Mesodermal cell (in vitro differentiated cells): ENCODE results near the gene DHCR7.

ENCODE experiments used
- H3K27ac ChIP-seq: 2 replicates; pipeline ENCODE4 v1.7.0; 2013; ENCODE audit warnings: mild to moderate bottlenecking, low read depth, low read length, moderate library complexity; ENCODE audit not compliant: severe bottlenecking
- H3K36me3 ChIP-seq: 2 replicates; pipeline ENCODE4 v1.7.1; 2013; ENCODE audit warnings: mild to moderate bottlenecking, low read length, moderate library complexity; ENCODE audit not compliant: control insufficient read depth, insufficient read depth
- H3K4me1 ChIP-seq: one replicate; pipeline ENCODE4 v1.7.1; 2013; ENCODE audit warnings: mild to moderate bottlenecking, low read length; ENCODE audit not compliant: insufficient read depth, control insufficient read depth, poor library complexity, severe bottlenecking
- H3K4me3 ChIP-seq: 2 replicates; pipeline ENCODE4 v1.7.0; 2013; ENCODE audit warnings: low read length, control low read depth, mild to moderate bottlenecking; ENCODE audit not compliant: insufficient read depth, poor library complexity, severe bottlenecking; ENCODE audit errors: extremely low read depth
- H3K9me3 ChIP-seq: 2 replicates; pipeline ENCODE4 v1.7.1; 2013; ENCODE audit warnings: mild to moderate bottlenecking, low read length, moderate library complexity; ENCODE audit not compliant: control insufficient read depth
- WGBS, 2 experiments: methylation state at CpG; one replicate each; pipeline ENCODE4 v1.1.5; 2013; ENCODE audit warnings: missing lambda C conversion rate in 2 of 2; ENCODE audit not compliant: insufficient coverage in 2 of 2; 5-methylcytosine and 5-hydroxymethylcytosine counted together

The DHCR7 gene

DNA sequence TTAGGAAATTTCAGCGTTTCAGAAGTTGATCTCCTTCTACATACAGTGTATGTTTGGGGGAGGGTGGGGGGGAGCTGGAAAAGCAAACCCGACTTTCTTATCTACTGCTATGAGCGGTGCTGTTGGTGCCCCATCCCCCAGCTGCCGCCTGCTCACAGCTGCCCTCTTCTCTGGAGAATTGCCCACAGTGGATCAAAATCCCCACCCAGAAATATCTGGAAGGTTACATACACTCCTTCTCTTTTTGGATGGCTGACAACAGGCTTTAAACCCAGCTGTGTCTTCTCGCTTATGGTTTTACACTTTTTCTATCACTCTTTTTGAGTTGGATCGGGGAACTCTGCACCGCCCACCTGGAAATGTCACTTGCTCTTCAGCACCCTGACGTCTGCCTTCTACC is 56.4 kb downstream of the DHCR7 start:
- Histone ChIP-seq H3K36me3 (no peaks in the 10 kb centered on the region), H3K4me3 (no peak overlapping the region), H3K9me3 (peaks cover 3% of the 10 kb centered on the region), H3K4me1 (no peaks in the 10 kb centered on the region), H3K27ac (no peak overlapping the region)
- 90% methylated on average over 6 to 7 of the region's 8 CpGs for WGBS, 2 experiments

DNA sequence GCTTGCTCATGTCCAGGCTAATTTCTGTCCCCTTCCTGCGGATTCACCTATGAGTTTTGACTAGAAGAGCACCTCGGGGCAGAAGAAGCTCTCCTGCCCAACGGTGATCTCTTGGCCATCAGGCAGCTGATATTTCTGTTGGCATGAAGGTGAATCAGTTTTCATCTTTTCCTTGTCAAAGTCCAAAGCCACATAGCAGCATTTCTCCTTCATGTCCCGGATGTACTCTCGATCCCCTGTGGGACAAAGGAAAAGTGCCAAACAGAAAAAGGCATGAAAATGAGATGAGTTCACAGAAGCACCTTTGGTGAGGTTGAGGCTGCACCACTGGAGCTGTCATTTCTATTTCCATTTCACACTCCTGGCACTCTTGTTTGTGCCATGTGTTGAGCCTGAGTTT is 56.8 kb downstream of the DHCR7 start:
- 87 to 94% methylated on average over 4 to 5 of the region's 5 CpGs for WGBS, 2 experiments
- Histone ChIP-seq H3K9me3 (peaks cover 3% of the 10 kb centered on the region), H3K4me1 (no peaks in the 10 kb centered on the region), H3K27ac (no peak overlapping the region), H3K36me3 (no peaks in the 10 kb centered on the region), H3K4me3 (no peak overlapping the region)

DNA sequence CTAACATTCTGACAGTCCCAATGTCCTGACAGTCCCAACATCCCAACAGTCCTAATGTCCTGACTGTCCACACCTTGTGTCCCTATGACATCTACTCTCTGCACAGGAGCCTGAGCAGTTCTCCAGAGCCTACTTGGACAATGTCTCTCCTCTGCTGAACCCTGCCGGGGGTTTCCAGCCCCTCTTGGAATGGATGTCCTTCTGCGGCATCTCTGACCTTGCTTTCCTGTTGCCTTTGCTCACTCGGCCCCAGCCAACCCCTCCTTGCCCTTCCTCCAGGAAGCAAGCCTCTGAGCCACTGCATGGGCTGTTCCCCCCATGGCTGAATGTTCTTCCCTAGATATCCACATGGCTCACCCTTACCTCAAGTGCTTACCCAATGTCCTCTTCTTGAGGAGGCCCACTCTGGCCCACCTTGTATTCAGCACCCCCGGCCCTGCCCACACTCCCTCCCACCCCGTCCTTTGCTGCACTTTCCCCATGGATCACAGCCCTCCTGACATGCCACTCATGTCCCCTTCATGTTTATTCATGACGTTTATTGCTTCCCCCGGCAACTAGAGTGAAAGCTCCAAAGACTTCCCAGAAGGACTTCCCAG is 59.5 kb downstream of the DHCR7 start:
- H3K9me3 ChIP-seq: peaks cover 3% of the 10 kb centered on the region
- no peak overlapping the region for H3K27ac ChIP-seq
- H3K4me1 ChIP-seq: no peaks in the 10 kb centered on the region
- no peak overlapping the region for H3K4me3 ChIP-seq
- 82 to 89% methylated on average over 5 to 7 of the region's 7 CpGs for WGBS, 2 experiments
- no peaks in the 10 kb centered on the region for H3K36me3 ChIP-seq

DNA sequence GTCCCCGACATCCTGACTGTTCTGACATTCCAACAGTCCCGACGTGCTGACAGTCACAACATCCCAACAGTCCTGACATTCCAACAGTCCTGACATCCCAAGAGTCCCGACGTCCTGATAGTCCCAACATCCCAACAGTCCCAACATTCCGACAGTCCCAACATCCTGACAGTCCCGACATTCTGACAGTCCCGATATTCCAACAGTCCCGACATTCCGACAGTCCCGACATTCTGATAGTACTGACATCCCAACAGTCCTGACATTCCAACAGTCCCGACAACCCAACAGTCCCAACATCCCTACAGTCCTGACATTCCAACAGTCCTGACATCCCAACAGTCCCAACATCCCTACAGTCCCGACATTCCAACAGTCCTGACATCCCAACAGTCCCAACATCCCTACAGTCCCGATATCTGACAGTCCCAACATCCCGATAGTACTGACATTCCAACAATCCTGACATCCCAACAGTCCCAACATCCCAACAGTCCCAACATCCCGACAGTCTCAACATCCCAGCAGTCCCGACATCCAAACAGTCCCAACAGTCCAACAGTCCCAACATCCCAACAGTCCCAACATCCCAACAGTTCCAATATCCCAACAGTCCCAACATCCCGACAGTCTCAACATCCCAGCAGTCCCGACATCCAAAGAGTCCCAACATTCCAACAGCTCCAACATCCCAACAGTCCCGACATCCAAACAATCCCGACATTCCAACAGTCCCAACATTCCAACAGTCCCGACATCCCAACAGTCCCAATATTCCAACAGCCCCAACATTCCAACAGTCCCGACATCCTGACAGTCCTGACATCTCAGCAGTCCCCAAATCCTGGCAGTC is 60.2 kb downstream of the DHCR7 start:
- Histone ChIP-seq H3K9me3 (peaks cover 3% of the 10 kb centered on the region), H3K4me3 (no peak overlapping the region), H3K27ac (no peak overlapping the region), H3K4me1 (no peaks in the 10 kb centered on the region), H3K36me3 (no peaks in the 10 kb centered on the region)
- 80 to 83% methylated on average over 23 of the region's 23 CpGs for WGBS, 2 experiments

DNA sequence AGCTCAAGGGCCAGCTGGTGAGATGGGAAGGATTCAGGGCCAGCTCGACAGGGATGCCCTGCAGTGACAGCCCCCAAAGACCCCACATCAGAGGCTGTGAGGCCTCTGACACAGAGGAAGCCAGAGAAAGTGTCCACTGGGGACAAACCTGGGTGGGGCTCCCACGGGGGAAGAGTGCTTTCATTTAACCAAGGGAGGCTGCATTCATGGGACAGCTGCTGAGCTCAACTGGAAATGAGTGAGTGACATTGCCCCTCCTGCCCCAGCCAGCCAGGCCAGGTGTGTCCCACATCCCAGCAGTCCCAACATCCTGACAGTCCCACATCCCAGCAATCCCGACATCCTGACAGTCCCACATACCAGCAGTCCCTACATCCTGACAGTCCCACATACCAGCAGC is 61.0 kb downstream of the DHCR7 start:
- Histone ChIP-seq H3K4me3 (no peak overlapping the region), H3K36me3 (no peaks in the 10 kb centered on the region), H3K9me3 (peaks cover 3% of the 10 kb centered on the region), H3K4me1 (no peaks in the 10 kb centered on the region), H3K27ac (no peak overlapping the region)
- WGBS, 2 experiments: 74 to 78% methylated on average over 2 to 3 of the region's 3 CpGs

DNA sequence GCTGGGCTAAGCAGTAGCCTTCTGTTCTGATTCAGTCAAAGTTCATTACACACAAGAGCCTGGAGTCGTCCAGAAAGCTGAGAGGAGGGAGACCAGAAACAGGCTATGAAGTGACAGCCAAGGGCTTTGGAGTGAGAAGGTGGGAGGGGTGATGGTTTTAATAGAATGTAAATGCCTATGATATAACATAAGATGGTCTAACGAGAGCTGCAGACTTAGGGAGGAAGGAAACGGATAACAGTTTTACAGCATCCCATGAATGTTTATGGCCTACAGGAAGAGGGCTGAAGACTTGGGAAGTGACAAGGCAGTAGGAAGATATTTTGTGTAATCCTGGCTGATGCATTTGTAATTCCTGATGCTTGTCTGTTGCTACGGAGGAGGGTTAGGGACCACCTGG is 62.0 kb downstream of the DHCR7 start:
- H3K9me3 ChIP-seq: peaks cover 3% of the 10 kb centered on the region
- no peaks in the 10 kb centered on the region for H3K36me3 ChIP-seq
- H3K4me3 ChIP-seq: no peak overlapping the region
- 79 to 96% methylated on average over 3 of the region's 4 CpGs for WGBS, 2 experiments
- no peaks in the 10 kb centered on the region for H3K4me1 ChIP-seq
- no peak overlapping the region for H3K27ac ChIP-seq

DNA sequence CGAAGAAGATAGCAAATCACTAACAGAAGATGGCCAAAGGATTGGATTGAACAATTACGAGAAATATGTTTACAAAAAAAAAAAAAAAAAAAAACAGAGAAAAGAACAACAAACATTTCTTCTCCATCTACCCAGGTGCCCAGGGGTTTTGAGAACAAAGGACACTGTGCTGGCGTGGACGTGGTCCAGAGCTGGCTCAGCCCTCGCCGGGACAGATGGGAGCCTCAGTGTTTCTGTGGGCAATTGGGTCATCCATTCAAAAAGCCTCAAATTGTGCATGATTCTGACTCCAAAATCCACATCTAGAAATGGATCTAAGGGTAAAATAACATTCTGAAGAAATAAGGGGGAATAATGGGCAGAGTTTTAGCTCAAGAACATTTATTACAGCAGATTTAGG is 63.1 kb downstream of the DHCR7 start:
- Histone ChIP-seq H3K27ac (no peak overlapping the region), H3K4me1 (no peaks in the 10 kb centered on the region), H3K36me3 (no peaks in the 10 kb centered on the region), H3K9me3 (peaks cover 3% of the 10 kb centered on the region), H3K4me3 (no peak overlapping the region)
- WGBS, 2 experiments: 87 to 100% methylated on average over 2 to 4 of the region's 6 CpGs

DNA sequence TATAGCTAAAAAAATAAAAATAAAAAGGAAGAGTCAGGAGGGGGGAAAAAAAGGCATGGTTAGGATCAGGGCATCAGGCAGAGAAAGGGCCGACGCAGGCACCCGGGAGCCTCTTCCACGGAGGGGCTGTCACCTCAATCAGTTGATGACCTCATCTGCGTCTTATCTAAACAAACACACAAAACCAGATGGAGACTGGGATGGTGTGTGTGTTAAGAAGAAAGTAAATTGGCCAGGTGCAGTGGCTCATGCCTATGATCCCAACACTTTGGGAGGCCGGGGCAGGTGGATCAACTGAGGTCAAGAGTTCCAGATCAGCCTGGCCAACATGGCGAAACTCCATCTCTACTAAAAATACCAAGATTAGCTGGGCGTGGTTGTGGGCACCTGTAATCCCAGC is 63.6 kb downstream of the DHCR7 start:
- H3K4me1 ChIP-seq: no peaks in the 10 kb centered on the region
- H3K36me3 ChIP-seq: no peaks in the 10 kb centered on the region
- WGBS, 2 experiments: 83 to 100% methylated on average over 1 to 2 of the region's 8 CpGs
- H3K4me3 ChIP-seq: no peak overlapping the region
- H3K27ac ChIP-seq: no peak overlapping the region
- H3K9me3 ChIP-seq: peaks cover 3% of the 10 kb centered on the region
